ENCODE results near the gene TRAPPC3. TPM values are rescaled to one million over a fixed set of nuclear protein-coding genes. Genes with fewer than 3 reads are reported as not detected.

Gene TRAPPC3
- total and polyA plus RNA-seq, 9 of the 15 experiments (the other 6 are each of a cell fraction or from before 2014, with no cell fraction given), result 20.6 to 141 (median 112) TPM

DNA sequence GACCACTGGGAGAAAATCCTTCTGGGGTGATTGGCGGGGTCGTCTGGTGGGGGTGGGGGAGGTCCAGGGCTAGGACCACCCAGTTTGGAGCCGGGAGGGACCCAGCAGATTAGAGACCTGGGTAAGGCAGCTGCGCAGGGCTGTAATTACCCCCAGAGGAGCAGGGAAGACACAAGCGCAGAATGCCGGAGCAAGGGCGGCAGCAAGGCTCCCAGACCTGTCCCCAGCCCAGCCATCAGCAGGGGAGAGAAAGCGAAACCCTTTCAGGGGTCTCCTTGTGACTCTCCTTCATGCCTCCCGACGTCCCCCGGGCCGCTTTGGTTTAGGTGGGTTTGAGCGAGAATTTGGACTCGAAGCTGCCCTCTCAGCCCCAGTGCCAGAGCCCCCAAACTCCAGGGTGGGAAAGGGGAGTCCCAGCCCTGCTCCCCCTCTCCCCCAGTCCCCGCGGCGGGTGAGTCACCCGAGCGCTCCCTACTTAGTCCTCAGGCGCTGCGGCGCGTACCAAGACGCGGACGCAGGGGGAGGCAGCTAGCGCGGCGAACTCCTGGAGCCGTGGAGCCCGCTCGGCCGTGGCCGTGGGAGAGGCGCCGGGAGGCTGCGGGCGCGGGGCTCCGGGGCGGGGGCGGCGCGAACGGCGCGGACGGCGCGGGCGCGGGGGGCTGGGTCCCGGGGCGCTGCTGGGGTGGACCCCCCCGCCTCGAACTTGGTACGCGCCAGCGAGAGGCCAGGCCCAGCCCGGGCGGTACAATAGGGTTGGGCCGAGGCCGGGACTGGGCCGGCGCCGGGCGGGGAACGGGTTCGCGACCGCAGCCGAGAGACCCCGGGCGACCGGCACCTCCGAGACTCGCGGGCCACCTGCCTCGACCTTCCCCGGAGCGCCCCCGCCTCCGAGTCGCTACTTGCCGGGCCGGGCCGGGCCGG, 6.4 kb upstream of the TRAPPC3 start, which contains the start of gene MAP7D1 (continued):
- TF ChIP-seq SUPT5H (IDR thresholded peaks at IDR 0.05) (peak; percentile 90), SOX6 (IDR thresholded peaks at IDR 0.05) (no peak), SMAD4 (CRISPR knock-in tag; conservative IDR thresholded peaks at IDR 0.05) (peak; percentile 11), CCNT2 (IDR thresholded peaks at IDR 0.05; ENCODE audit: borderline replicate concordance, extremely low read depth, insufficient read length, low read depth, low read length) (no peak), ZNF707 (CRISPR knock-in tag; conservative IDR thresholded peaks at IDR 0.05) (no peak), YY1 (IDR thresholded peaks at IDR 0.05; ENCODE audit: borderline replicate concordance in 1 of 3, control insufficient read depth in 1 of 3, extremely low read depth in 1 of 3, insufficient read depth in 3 of 3, insufficient read length in 1 of 3, insufficient replicate concordance in 2 of 3, low read depth in 1 of 3, low read length in 2 of 3) (peak in 1 of 3 experiments; percentile 39), JUND (IDR thresholded peaks at IDR 0.05; ENCODE audit: borderline replicate concordance, low read depth, low read length) (peak; percentile 98), JUND (tag; IDR thresholded peaks at IDR 0.05; ENCODE audit: borderline replicate concordance, low read depth, low read length) (peak; percentile 96; the same call in 2 of the 3 replicates), POLR2H (tag; IDR thresholded peaks at IDR 0.05; ENCODE audit: low read depth) (peak; percentile 63), PBX2 (CRISPR knock-in tag; IDR thresholded peaks at IDR 0.05; ENCODE audit: low read depth) (no peak), PBX2 (tag; conservative IDR thresholded peaks at IDR 0.05; ENCODE audit: low read depth) (no peak), DEAF1 (CRISPR knock-in tag; IDR thresholded peaks at IDR 0.05) (peak; percentile 34; the same call in 1 of the 2 replicates), HNRNPUL1 (IDR thresholded peaks at IDR 0.05; ENCODE audit: low read length) (no peak)
- TF ChIP-seq, protein P1, sequence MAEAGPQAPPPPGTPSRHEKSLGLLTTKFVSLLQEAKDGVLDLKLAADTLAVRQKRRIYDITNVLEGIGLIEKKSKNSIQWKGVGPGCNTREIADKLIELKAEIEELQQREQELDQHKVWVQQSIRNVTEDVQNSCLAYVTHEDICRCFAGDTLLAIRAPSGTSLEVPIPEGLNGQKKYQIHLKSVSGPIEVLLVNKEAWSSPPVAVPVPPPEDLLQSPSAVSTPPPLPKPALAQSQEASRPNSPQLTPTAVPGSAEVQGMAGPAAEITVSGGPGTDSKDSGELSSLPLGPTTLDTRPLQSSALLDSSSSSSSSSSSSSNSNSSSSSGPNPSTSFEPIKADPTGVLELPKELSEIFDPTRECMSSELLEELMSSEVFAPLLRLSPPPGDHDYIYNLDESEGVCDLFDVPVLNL (CRISPR knock-in tag; IDR thresholded peaks at IDR 0.05; ENCODE audit: low read depth), result no peak
- TF ChIP-seq, protein P2, sequence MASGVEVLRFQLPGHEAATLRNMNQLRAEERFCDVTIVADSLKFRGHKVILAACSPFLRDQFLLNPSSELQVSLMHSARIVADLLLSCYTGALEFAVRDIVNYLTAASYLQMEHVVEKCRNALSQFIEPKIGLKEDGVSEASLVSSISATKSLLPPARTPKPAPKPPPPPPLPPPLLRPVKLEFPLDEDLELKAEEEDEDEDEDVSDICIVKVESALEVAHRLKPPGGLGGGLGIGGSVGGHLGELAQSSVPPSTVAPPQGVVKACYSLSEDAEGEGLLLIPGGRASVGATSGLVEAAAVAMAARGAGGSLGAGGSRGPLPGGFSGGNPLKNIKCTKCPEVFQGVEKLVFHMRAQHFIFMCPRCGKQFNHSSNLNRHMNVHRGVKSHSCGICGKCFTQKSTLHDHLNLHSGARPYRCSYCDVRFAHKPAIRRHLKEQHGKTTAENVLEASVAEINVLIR (CRISPR knock-in tag; IDR thresholded peaks at IDR 0.05), result no peak
- TF ChIP-seq, protein P3, sequence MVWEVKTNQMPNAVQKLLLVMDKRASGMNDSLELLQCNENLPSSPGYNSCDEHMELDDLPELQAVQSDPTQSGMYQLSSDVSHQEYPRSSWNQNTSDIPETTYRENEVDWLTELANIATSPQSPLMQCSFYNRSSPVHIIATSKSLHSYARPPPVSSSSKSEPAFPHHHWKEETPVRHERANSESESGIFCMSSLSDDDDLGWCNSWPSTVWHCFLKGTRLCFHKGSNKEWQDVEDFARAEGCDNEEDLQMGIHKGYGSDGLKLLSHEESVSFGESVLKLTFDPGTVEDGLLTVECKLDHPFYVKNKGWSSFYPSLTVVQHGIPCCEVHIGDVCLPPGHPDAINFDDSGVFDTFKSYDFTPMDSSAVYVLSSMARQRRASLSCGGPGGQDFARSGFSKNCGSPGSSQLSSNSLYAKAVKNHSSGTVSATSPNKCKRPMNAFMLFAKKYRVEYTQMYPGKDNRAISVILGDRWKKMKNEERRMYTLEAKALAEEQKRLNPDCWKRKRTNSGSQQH (CRISPR knock-in tag; IDR thresholded peaks at IDR 0.05), result peak; percentile 6; the same call in 1 of the 2 replicates

Measured in K562 (cell line).